ENCODE data around the gene TRPM4.

The TRPM4 gene

DNA sequence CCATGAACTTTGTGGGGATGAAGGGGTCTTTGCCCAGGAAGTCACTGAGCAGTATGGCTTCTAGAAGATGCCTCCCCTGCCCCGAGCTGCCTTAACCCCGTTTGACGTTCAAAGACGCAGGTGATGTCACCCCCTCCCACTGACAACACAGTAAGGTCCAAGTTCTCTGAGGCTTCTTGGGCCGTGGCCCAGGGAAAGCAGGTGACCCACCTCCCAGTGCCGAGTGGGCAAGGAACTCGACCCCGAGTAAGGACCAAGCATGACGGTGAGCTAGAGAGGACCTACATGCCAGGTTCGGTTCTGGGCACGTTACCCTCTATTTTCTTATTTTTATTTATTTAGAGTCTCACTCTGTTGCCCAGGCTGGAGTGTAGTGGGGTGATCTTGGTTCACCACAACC is 86.1 kb downstream of the TRPM4 start:
- DNase-seq: no peak

- DNase-seq: no peak
These were observed 86.7 kb downstream of the TRPM4 start for GRCh38 chr19:49244256-49244655.

DNA sequence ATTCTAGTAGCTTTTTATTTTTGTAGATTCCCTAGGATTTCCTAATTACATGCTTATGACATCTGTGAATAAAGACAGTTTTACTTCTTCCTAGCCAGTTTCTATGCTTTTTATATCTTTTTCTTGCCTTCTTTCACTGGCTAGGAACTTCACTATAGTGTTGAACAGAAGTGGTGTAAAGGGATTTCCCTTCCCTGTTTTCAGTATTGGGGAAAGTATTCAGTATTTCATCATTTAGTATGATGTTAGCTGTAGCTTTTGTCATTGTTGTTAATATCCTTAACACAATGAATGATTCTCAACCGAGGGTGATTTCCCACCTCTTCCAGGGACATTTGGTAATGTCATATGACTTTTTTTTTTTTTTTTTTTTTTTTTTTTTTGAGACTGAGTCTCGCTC is 90.1 kb downstream of the TRPM4 start:
- no peak for DNase-seq

DNA sequence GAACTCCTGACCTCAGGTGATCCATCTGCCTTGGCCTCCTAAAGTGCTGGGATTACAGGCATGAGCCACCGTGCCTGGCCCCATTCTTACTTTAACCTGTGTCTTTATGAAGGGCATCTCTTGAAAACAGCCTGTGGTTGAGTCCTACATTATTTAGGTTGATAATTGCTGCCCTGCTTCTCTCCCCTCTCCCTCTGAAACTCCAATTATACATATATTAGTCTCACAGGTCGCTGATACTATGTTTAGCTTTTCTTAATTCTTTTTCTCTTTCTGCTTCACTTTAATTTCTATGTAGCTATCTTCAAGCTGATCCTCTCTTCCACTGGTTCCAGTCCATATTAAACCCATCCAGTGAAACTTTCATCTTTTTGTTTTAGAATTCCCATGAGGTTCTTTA is 92.3 kb downstream of the TRPM4 start:
- DNase-seq: no peak

GRCh38 chr19:49255674-49256073 is 98.1 kb downstream of the TRPM4 start:
- no peak for DNase-seq

GRCh38 chr19:49256691-49257090 is 99.1 kb downstream of the TRPM4 start:
- no peak for DNase-seq
